IMR-90 (cell line): ENCODE results near the gene MAST3. TPM values are rescaled to one million over a fixed set of nuclear protein-coding genes. Genes with fewer than 3 reads are reported as not detected.

Experiments used
- ATAC-seq: fragments of 200-7000 bp; cut with Tn5 transposase; 2 replicates; pipeline ENCODE4 v1.9.1; 2020; ENCODE audit warnings: low read depth, mild to moderate bottlenecking, moderate library complexity
- BruUV-seq: library from RNA; stranded (reverse); fragments of 400-500 nt; replicated peaks from 2 replicates; lab custom pipeline; 2021; lab: Mats Ljungman, UMichigan
- CTCF ChIA-PET: fragments of 300-600 bp; formaldehyde crosslinking; extraction: SDS; loops from one replicate; lab custom pipeline; 2021; ENCODE audit warnings: antibody characterized with exemption; lab: Yijun Ruan, JAX
- POLR2A ChIA-PET: fragments of 300-600 bp; sonication (Branson Sonifier 250); formaldehyde crosslinking; loops from one replicate; lab custom pipeline; 2022; ENCODE audit warnings: antibody characterized with exemption; ENCODE audit not compliant: unreplicated experiment; lab: Charles Lee
- DNase-seq: peaks from one replicate; pipeline ENCODE4 v3.0.0; 2013
- H2AFZ ChIP-seq: replicated peaks from 2 replicates; pipeline ENCODE3; 2013; ENCODE audit warnings: low read length, mild to moderate bottlenecking; ENCODE audit not compliant: poor library complexity
- H2AK5ac ChIP-seq: 2 replicates; pipeline ENCODE4 v1.6.1; 2013; ENCODE audit warnings: low read depth, low read length, inconsistent platforms
- H2AK9ac ChIP-seq: replicated peaks from 2 replicates; pipeline ENCODE3; 2013; ENCODE audit warnings: mild to moderate bottlenecking, low read depth, low read length, moderate library complexity; ENCODE audit not compliant: poor library complexity
- H2BK120ac ChIP-seq: 2 replicates; pipeline ENCODE4 v1.6.1; 2013; ENCODE audit warnings: low read depth, low read length, inconsistent platforms
- H2BK15ac ChIP-seq: 3 replicates; pipeline ENCODE4 v1.6.1; 2013; ENCODE audit warnings: low read depth, low read length, inconsistent platforms
- H2BK20ac ChIP-seq: 2 replicates; pipeline ENCODE4 v1.6.1; 2013; ENCODE audit warnings: low read depth, mild to moderate bottlenecking, inconsistent platforms, low read length, moderate library complexity
- H2BK5ac ChIP-seq: 2 replicates; pipeline ENCODE4 v1.6.1; 2013; ENCODE audit warnings: mild to moderate bottlenecking, low read depth, low read length, inconsistent platforms; ENCODE audit not compliant: poor library complexity, severe bottlenecking
- H3K14ac ChIP-seq: replicated peaks from 2 replicates; pipeline ENCODE4 v1.6.1; 2013; ENCODE audit warnings: low read depth, low read length, inconsistent platforms
- H3K18ac ChIP-seq: 2 replicates; pipeline ENCODE4 v1.6.1; 2013; ENCODE audit warnings: low read depth, low read length, control low read depth
- H3K23ac ChIP-seq: 2 replicates; pipeline ENCODE4 v1.6.1; 2013; ENCODE audit warnings: low read depth, low read length, inconsistent platforms
- H3K27ac ChIP-seq: 2 replicates; pipeline ENCODE4 v1.5.1; 2013; ENCODE audit warnings: mild to moderate bottlenecking, control low read depth, low read length; ENCODE audit not compliant: insufficient read depth
- H3K27me3 ChIP-seq: 2 replicates; pipeline ENCODE4 v1.6.1; 2013; ENCODE audit warnings: low read length; ENCODE audit not compliant: control insufficient read depth, insufficient read depth
- H3K36me3 ChIP-seq: 2 replicates; pipeline ENCODE4 v1.6.1; 2013; ENCODE audit warnings: low read length, mixed read lengths; ENCODE audit not compliant: control insufficient read depth, insufficient read depth
- H3K4ac ChIP-seq: 2 replicates; pipeline ENCODE4 v1.6.1; 2013; ENCODE audit warnings: low read depth, low read length, inconsistent platforms
- H3K4me1 ChIP-seq: 2 replicates; pipeline ENCODE4 v1.6.1; 2013; ENCODE audit warnings: low read length, mixed read lengths; ENCODE audit not compliant: control insufficient read depth, insufficient read depth
- H3K4me2 ChIP-seq: 2 replicates; pipeline ENCODE4 v1.6.1; 2013; ENCODE audit warnings: low read depth, mild to moderate bottlenecking, control low read depth, low read length, moderate library complexity
- H3K4me3 ChIP-seq: 2 replicates; pipeline ENCODE4 v1.5.1; 2013; ENCODE audit warnings: low read depth, mild to moderate bottlenecking, control low read depth, low read length, moderate library complexity; ENCODE audit not compliant: insufficient read depth
- H3K56ac ChIP-seq: 2 replicates; pipeline ENCODE4 v1.6.1; 2013; ENCODE audit warnings: low read length, inconsistent platforms; ENCODE audit not compliant: insufficient read depth; ENCODE audit errors: extremely low read depth
- H3K79me1 ChIP-seq, 2 experiments: 2 replicates each; pipeline ENCODE4 v1.6.1; 2013; ENCODE audit warnings: low read length in 2 of 2, inconsistent platforms in 1 of 2, low read depth in 1 of 2
- H3K9ac ChIP-seq: 2 replicates; pipeline ENCODE4 v1.6.1; 2013; ENCODE audit warnings: low read depth, low read length, control low read depth
- H3K9me1 ChIP-seq: 2 replicates; pipeline ENCODE4 v1.6.1; 2013; ENCODE audit warnings: low read length, inconsistent platforms; ENCODE audit not compliant: insufficient read depth
- H3K9me3 ChIP-seq: 2 replicates; pipeline ENCODE4 v1.6.1; 2013; ENCODE audit warnings: low read length; ENCODE audit not compliant: control insufficient read depth, insufficient read depth
- H4K20me1 ChIP-seq: 2 replicates; pipeline ENCODE4 v1.6.1; 2013; ENCODE audit warnings: low read length, inconsistent platforms; ENCODE audit not compliant: insufficient read depth
- H4K5ac ChIP-seq: 2 replicates; pipeline ENCODE4 v1.6.1; 2013; ENCODE audit warnings: mild to moderate bottlenecking, low read depth, low read length, control low read depth
- H4K8ac ChIP-seq, 2 experiments: 2 replicates each; pipeline ENCODE4 v1.6.1; 2013; ENCODE audit warnings: low read depth in 2 of 2, low read length in 2 of 2, control low read depth in 1 of 2, inconsistent platforms in 1 of 2
- H4K91ac ChIP-seq: 2 replicates; pipeline ENCODE4 v1.6.1; 2013; ENCODE audit warnings: low read depth, low read length, inconsistent platforms; ENCODE audit not compliant: insufficient read depth
- MAFK ChIP-seq: IDR thresholded peaks from 2 replicates; pipeline ENCODE4 v1.6.1; 2012; ENCODE audit warnings: low read depth, low read length, improper control_type of control experiment
- MAZ ChIP-seq: IDR thresholded peaks from 2 replicates; pipeline ENCODE4 v1.6.1; 2012; ENCODE audit warnings: low read depth, mild to moderate bottlenecking, low read length, improper control_type of control experiment, moderate library complexity, borderline replicate concordance
- MXI1 ChIP-seq: IDR thresholded peaks from 2 replicates; pipeline ENCODE4 v1.6.1; 2012; ENCODE audit warnings: low read depth, mild to moderate bottlenecking, low read length, moderate library complexity, borderline replicate concordance
- POLR2A ChIP-seq: IDR thresholded peaks from 2 replicates; pipeline ENCODE4 v1.6.1; 2012; ENCODE audit warnings: mild to moderate bottlenecking, low read depth, low read length
- RAD21 ChIP-seq: IDR thresholded peaks from 2 replicates; pipeline ENCODE4 v1.6.1; 2012; ENCODE audit warnings: low read length, improper control_type of control experiment
- SMC3 ChIP-seq: fragments of 150-350 bp; IDR thresholded peaks from 2 replicates; pipeline ENCODE4 v1.6.1; 2016; ENCODE audit warnings: low read depth, mild to moderate bottlenecking, antibody characterized with exemption, low read length, moderate library complexity
- WGBS, 2 experiments: methylation state at CpG; one replicate each; pipeline versions ENCODE4 v1.1.5 to v1.1.7; 2013; ENCODE audit warnings: missing lambda C conversion rate in 2 of 2; ENCODE audit not compliant: insufficient read length in 1 of 2; ENCODE audit errors: extremely low coverage in 2 of 2; 5-methylcytosine and 5-hydroxymethylcytosine counted together
- dilution Hi-C: fragments of 300-500 bp; cut with HindIII; formaldehyde crosslinking; loops from one replicate; pipeline ENCODE4 v1.14.3; 2018; ENCODE audit warnings: low sequenced_read_pairs; ENCODE audit not compliant: unreplicated experiment
- in situ Hi-C: fragments of 300-500 bp; cut with MboI; formaldehyde crosslinking; loops from 3 replicates; pipeline ENCODE4 v1.14.3; 2019; ENCODE audit warnings: low sequenced_read_pairs, inconsistent platforms, mixed read lengths
- intact Hi-C: fragments of 100-400 bp; cut with micrococcal nuclease; formaldehyde crosslinking; loops from 2 replicates; pipeline ENCODE4 v1.10.0; 2022
- polyA plus RNA-seq, 3 experiments: library from polyadenylated mRNA; depleted of rRNA; stranded (reverse); fragments of >200 nt; gene quantifications; 2 replicates each; pipeline ENCODE4 v1.2.3, GENCODE V29; 2012; ENCODE audit warnings: low replicate concordance in 1 of 3
- total RNA-seq: library from RNA; depleted of rRNA; stranded (reverse); fragments of >200 nt; gene quantifications from 2 replicates; pipeline ENCODE4 v1.2.3, GENCODE V29; 2012
- TF ChIP-seq, protein P1 (sequence below): conservative IDR thresholded peaks from 2 replicates; pipeline ENCODE4 v1.5.1; 2012; ENCODE audit warnings: mild to moderate bottlenecking, low read depth, low read length, improper control_type of control experiment

Gene MAST3
- total and polyA plus RNA-seq, 2 of the 4 experiments (the other 2 are of a cell fraction) = 1.3 to 4.3 TPM

GRCh38 chr19:18197941-18198340 is 100.4 kb downstream of the MAST3 start:
- in situ Hi-C loops = loop anchor here (5.0 to 10.0 kb wide), 3 partner anchors 44 to 217 kb away; partner anchors contain the start of genes LSM4 and SSBP4
- peaks cover 33% of the 10 kb centered on the region for H3K36me3 ChIP-seq
- H3K4me2 ChIP-seq = no peak overlapping the region
- H2BK15ac ChIP-seq = no peak overlapping the region
- H4K8ac ChIP-seq = no peak overlapping the region
- no peaks in the 10 kb centered on the region for H3K27me3 ChIP-seq
- H2AK9ac ChIP-seq = no peak overlapping the region
- H3K9ac ChIP-seq = no peak overlapping the region
- peaks cover 8% of the 10 kb centered on the region; the same call in 1 of the 2 replicates for H3K9me1 ChIP-seq
- no peak overlapping the region for H4K91ac ChIP-seq
- H3K79me1 ChIP-seq = peaks cover 7 to 34% of the 10 kb centered on the region in 2 experiments
- H3K18ac ChIP-seq = no peak overlapping the region
- no peak overlapping the region for H2AFZ ChIP-seq
- dilution Hi-C loops = no loop called here
- H2BK5ac ChIP-seq = no peak overlapping the region
- no peak overlapping the region for H3K56ac ChIP-seq
- H3K4me3 ChIP-seq = no peak overlapping the region
- no peak overlapping the region for H2BK120ac ChIP-seq
- POLR2A ChIA-PET = no interaction called here
- TF ChIP-seq MAZ = no peak
- no peak for TF ChIP-seq SMC3
- TF ChIP-seq MAFK = no peak
- no peak for TF ChIP-seq MXI1
- no peak for TF ChIP-seq POLR2A
- TF ChIP-seq RAD21 = no peak
- TF ChIP-seq, protein P1, sequence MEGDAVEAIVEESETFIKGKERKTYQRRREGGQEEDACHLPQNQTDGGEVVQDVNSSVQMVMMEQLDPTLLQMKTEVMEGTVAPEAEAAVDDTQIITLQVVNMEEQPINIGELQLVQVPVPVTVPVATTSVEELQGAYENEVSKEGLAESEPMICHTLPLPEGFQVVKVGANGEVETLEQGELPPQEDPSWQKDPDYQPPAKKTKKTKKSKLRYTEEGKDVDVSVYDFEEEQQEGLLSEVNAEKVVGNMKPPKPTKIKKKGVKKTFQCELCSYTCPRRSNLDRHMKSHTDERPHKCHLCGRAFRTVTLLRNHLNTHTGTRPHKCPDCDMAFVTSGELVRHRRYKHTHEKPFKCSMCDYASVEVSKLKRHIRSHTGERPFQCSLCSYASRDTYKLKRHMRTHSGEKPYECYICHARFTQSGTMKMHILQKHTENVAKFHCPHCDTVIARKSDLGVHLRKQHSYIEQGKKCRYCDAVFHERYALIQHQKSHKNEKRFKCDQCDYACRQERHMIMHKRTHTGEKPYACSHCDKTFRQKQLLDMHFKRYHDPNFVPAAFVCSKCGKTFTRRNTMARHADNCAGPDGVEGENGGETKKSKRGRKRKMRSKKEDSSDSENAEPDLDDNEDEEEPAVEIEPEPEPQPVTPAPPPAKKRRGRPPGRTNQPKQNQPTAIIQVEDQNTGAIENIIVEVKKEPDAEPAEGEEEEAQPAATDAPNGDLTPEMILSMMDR = no peak
- CTCF ChIA-PET = no interaction called here
- H2AK5ac ChIP-seq = no peak overlapping the region
- DNase-seq = no peak
- no TSS peak for BruUV-seq
- H2BK20ac ChIP-seq = no peak overlapping the region
- H3K4ac ChIP-seq = no peak overlapping the region
- peaks cover 14% of the 10 kb centered on the region for H4K20me1 ChIP-seq
- 79% methylated on average over 2 of the region's 6 CpGs; no CpG with 5 or more reads in 1 of the 2 experiments for WGBS, 2 experiments
- intact Hi-C loops = no loop called here
- H4K5ac ChIP-seq = no peak overlapping the region
- no peaks in the 10 kb centered on the region for H3K9me3 ChIP-seq
- no peak for ATAC-seq
- no peak overlapping the region for H3K27ac ChIP-seq
- peaks cover 11% of the 10 kb centered on the region for H3K4me1 ChIP-seq
- H3K14ac ChIP-seq = no peak overlapping the region
- H3K23ac ChIP-seq = no peak overlapping the region
